ENCODE measurements around the gene MED4. TPM values are rescaled to one million over a fixed set of nuclear protein-coding genes. Genes with fewer than 3 reads are reported as not detected.

Gene MED4
- total RNA-seq, 1 experiment from 2014 or later: 46.9 TPM

GRCh38 chr13:48131533-48131932 is 36.6 kb upstream of the MED4 start:
- Histone ChIP-seq H3K4me1 (ENCODE audit: control insufficient read depth in 1 of 2, insufficient read depth in 2 of 2, low read length in 2 of 2) (0 out of 4 replicates have a peak, but pooled peaks cover 0 to 5% of the 10 kb centered on the region in 2 experiments), H3K79me2 (ENCODE audit: insufficient read depth, low read length) (no peaks in the 10 kb centered on the region), H2AFZ (ENCODE audit: low read depth, low read length, poor library complexity, severe bottlenecking) (no peak overlapping the region), H3K36me3 (ENCODE audit: control insufficient read depth in 1 of 2, insufficient read depth in 2 of 2, low read length in 2 of 2) (no peaks in the 10 kb centered on the region), H4K20me1 (ENCODE audit: insufficient read depth) (no peaks in the 10 kb centered on the region), H3K27ac (ENCODE audit: low read depth, low read length) (no peak overlapping the region), H3K4me3 (replicated peaks in 1 of 2; ENCODE audit: low read depth in 1 of 2, low read length in 2 of 2) (no peak overlapping the region), H3K27me3 (ENCODE audit: insufficient read depth, low read length) (no peaks in the 10 kb centered on the region), H3K9ac (ENCODE audit: low read length) (no peak overlapping the region), H3K4me2 (ENCODE audit: low read length) (no peak overlapping the region), H3K9me3 (ENCODE audit: control insufficient read depth in 1 of 2, insufficient read depth in 1 of 2, low read depth in 1 of 2, low read length in 2 of 2) (no peaks in the 10 kb centered on the region), H3K9me2 (ENCODE audit: insufficient read depth) (no peaks in the 10 kb centered on the region)
- no peak for DNase-seq (ENCODE audit: low read depth, low spot score)
- POLR2A ChIA-PET: no interaction called here
- no peak for TF ChIP-seq CBX3 (IDR thresholded peaks at IDR 0.05; ENCODE audit: low read depth)
- no peak for TF ChIP-seq SRF (IDR thresholded peaks at IDR 0.05; ENCODE audit: low read depth)
- TF ChIP-seq, protein P1, sequence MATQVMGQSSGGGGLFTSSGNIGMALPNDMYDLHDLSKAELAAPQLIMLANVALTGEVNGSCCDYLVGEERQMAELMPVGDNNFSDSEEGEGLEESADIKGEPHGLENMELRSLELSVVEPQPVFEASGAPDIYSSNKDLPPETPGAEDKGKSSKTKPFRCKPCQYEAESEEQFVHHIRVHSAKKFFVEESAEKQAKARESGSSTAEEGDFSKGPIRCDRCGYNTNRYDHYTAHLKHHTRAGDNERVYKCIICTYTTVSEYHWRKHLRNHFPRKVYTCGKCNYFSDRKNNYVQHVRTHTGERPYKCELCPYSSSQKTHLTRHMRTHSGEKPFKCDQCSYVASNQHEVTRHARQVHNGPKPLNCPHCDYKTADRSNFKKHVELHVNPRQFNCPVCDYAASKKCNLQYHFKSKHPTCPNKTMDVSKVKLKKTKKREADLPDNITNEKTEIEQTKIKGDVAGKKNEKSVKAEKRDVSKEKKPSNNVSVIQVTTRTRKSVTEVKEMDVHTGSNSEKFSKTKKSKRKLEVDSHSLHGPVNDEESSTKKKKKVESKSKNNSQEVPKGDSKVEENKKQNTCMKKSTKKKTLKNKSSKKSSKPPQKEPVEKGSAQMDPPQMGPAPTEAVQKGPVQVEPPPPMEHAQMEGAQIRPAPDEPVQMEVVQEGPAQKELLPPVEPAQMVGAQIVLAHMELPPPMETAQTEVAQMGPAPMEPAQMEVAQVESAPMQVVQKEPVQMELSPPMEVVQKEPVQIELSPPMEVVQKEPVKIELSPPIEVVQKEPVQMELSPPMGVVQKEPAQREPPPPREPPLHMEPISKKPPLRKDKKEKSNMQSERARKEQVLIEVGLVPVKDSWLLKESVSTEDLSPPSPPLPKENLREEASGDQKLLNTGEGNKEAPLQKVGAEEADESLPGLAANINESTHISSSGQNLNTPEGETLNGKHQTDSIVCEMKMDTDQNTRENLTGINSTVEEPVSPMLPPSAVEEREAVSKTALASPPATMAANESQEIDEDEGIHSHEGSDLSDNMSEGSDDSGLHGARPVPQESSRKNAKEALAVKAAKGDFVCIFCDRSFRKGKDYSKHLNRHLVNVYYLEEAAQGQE (IDR thresholded peaks at IDR 0.05; ENCODE audit: low read depth): no peak
- TF ChIP-seq, protein P2, sequence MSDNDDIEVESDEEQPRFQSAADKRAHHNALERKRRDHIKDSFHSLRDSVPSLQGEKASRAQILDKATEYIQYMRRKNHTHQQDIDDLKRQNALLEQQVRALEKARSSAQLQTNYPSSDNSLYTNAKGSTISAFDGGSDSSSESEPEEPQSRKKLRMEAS (IDR thresholded peaks at IDR 0.05): no peak
- no peak for TF ChIP-seq POLR2A (IDR thresholded peaks at IDR 0.05; ENCODE audit: borderline replicate concordance, extremely low read depth, insufficient read depth, insufficient read length)
- no peak for TF ChIP-seq ELF1 (IDR thresholded peaks at IDR 0.05; ENCODE audit: borderline replicate concordance, low read depth)
- no peak for TF ChIP-seq ZFX (IDR thresholded peaks at IDR 0.05)
- TF ChIP-seq, protein P3, sequence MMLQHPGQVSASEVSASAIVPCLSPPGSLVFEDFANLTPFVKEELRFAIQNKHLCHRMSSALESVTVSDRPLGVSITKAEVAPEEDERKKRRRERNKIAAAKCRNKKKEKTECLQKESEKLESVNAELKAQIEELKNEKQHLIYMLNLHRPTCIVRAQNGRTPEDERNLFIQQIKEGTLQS (IDR thresholded peaks at IDR 0.05): no peak
- no peak for TF ChIP-seq SIN3A (IDR thresholded peaks at IDR 0.05; ENCODE audit: low read depth)
- no peak for TF ChIP-seq EZH2 (IDR thresholded peaks at IDR 0.05)
- no peak for TF ChIP-seq JUND (IDR thresholded peaks at IDR 0.05)
- no peak for TF ChIP-seq POLR2AphosphoS5 (IDR thresholded peaks at IDR 0.05; ENCODE audit: low read depth, low read length)
- TF ChIP-seq RAD21 (IDR thresholded peaks at IDR 0.05; ENCODE audit: low read depth): no peak
- no peak for TF ChIP-seq CEBPB (IDR thresholded peaks at IDR 0.05; ENCODE audit: low read depth)
- intact Hi-C loops (cut with micrococcal nuclease): no loop called here
- BruUV-seq (replicated peaks): no TSS peak
- RAD21 ChIA-PET (ENCODE audit: low non-redundant PET in 1 of 2, low total read pairs in 2 of 2, uncharacterized antibody in 2 of 2, unreplicated experiment in 2 of 2): no interaction called here
- ATAC-seq: no peak
- CTCF ChIA-PET: no interaction called here

Data from HCT116 (cell line).